IPS-11a (cell line): ENCODE measurements around the gene CLDN17.

Source experiments
- H3K4me3 ChIP-seq: one replicate; pipeline ENCODE4 v1.5.1; 2013; ENCODE audit warnings: low read depth, low read length, control low read depth

The CLDN17 gene

GRCh38 chr21:30166705-30167104 lies at the start of gene CLDN17:
TSS of gene CLDN17 (minus strand) at chr21:30166805. CDS start at chr21:30166617, 188 bp downstream.
- no peak within 1 kb of the TSS for H3K4me3 ChIP-seq

GRCh38 chr21:30216041-30216723 lies 49.6 kb upstream of the CLDN17 start, which contains the start of gene CLDN8:
TSS of gene CLDN8 (minus strand) at chr21:30216097. CDS start at chr21:30215925, 172 bp downstream.
- no peak within 1 kb of the TSS for H3K4me3 ChIP-seq

- no peak overlapping the region for H3K4me3 ChIP-seq
These were observed 44.5 kb upstream of the CLDN17 start for GRCh38 chr21:30211071-30211470.

GRCh38 chr21:30209601-30210000 lies 43.0 kb upstream of the CLDN17 start:
- H3K4me3 ChIP-seq: no peak overlapping the region

GRCh38 chr21:30207252-30207579 lies 40.6 kb upstream of the CLDN17 start:
- no peak overlapping the region for H3K4me3 ChIP-seq

- no peak overlapping the region for H3K4me3 ChIP-seq
These were observed 40.1 kb upstream of the CLDN17 start for GRCh38 chr21:30206551-30207251.

- H3K4me3 ChIP-seq: no peak overlapping the region
These were observed 33.4 kb upstream of the CLDN17 start for GRCh38 chr21:30200000-30200399.

GRCh38 chr21:30194701-30195299 lies 28.2 kb upstream of the CLDN17 start:
- no peak overlapping the region for H3K4me3 ChIP-seq

- no peak overlapping the region for H3K4me3 ChIP-seq
These were observed 26.6 kb upstream of the CLDN17 start for GRCh38 chr21:30193201-30193600.

GRCh38 chr21:30190554-30190953 lies 23.9 kb upstream of the CLDN17 start:
- H3K4me3 ChIP-seq: no peak overlapping the region

GRCh38 chr21:30189773-30190172 lies 23.2 kb upstream of the CLDN17 start:
- no peak overlapping the region for H3K4me3 ChIP-seq

- H3K4me3 ChIP-seq: no peak overlapping the region
These were observed 19.6 kb upstream of the CLDN17 start for GRCh38 chr21:30186242-30186641.

GRCh38 chr21:30168086-30168485 lies 1.5 kb upstream of the CLDN17 start:
- H3K4me3 ChIP-seq: no peak overlapping the region

- H3K4me3 ChIP-seq: no peak overlapping the region
These were observed 434 bp downstream of the CLDN17 start for GRCh38 chr21:30166171-30166570.

- no peak overlapping the region for H3K4me3 ChIP-seq
These were observed 1.8 kb downstream of the CLDN17 start for GRCh38 chr21:30164796-30165195.

- no peak overlapping the region for H3K4me3 ChIP-seq
These were observed 12.8 kb downstream of the CLDN17 start for GRCh38 chr21:30153697-30154340.

- H3K4me3 ChIP-seq: no peak overlapping the region
These were observed 13.8 kb downstream of the CLDN17 start for GRCh38 chr21:30152792-30153191.

GRCh38 chr21:30148906-30149305 lies 17.7 kb downstream of the CLDN17 start:
- H3K4me3 ChIP-seq: no peak overlapping the region

GRCh38 chr21:30146558-30147282 lies 19.9 kb downstream of the CLDN17 start:
- no peak overlapping the region for H3K4me3 ChIP-seq

- H3K4me3 ChIP-seq: no peak overlapping the region
These were observed 28.1 kb downstream of the CLDN17 start for GRCh38 chr21:30138483-30138882.

- no peak overlapping the region for H3K4me3 ChIP-seq
These were observed 37.4 kb downstream of the CLDN17 start for GRCh38 chr21:30129246-30129645.
